Fibroblast of skin of scalp (primary cell): ENCODE results near the gene TMEM217. TPM values are rescaled to one million over a fixed set of nuclear protein-coding genes. Genes with fewer than 3 reads are reported as not detected.
"Not testable (repeated sequence)": the region's sequence is repeated elsewhere in the genome, so short reads cannot be mapped to it uniquely, and the experiment has no call there.

ENCODE experiments used
- DNase-seq: peaks from one replicate; pipeline ENCODE4 v3.0.0-alpha.2; 2013
- polyA plus RNA-seq, 2 experiments: library from polyadenylated mRNA; unstranded; fragments of 120-200 nt; gene quantifications; one replicate each; pipeline ENCODE4 v1.2.1, GENCODE V29; 2013; ENCODE audit not compliant: insufficient read length in 2 of 2

The TMEM217 gene
- 1.4 TPM for polyA plus RNA-seq (2013, experiment 1 of 2; ENCODE audit: insufficient read length)
- 1.8 TPM for polyA plus RNA-seq (2013, experiment 2 of 2; ENCODE audit: insufficient read length)

GRCh38 chr6:37257634-37258404 is at the start of gene TMEM217, which contains the start of gene TBC1D22B:
Gene TMEM217 (minus strand): TSS chr6:37258144. CDS start chr6:37219030, 39,114 bp downstream.
Gene TBC1D22B (plus strand): TSS chr6:37257772. CDS start chr6:37257918, 146 bp downstream.
- peak; percentile 92 for DNase-seq

- DNase-seq = not testable (repeated sequence)
Observed at GRCh38 chr6:37307484-37307883, 49.5 kb upstream of the TMEM217 start.

GRCh38 chr6:37306624-37307222 is 48.8 kb upstream of the TMEM217 start:
- DNase-seq = no peak

GRCh38 chr6:37305841-37306425 is 48.0 kb upstream of the TMEM217 start:
- no peak for DNase-seq

GRCh38 chr6:37304766-37305165 is 46.8 kb upstream of the TMEM217 start:
- DNase-seq = no peak

GRCh38 chr6:37303891-37304503 is 46.1 kb upstream of the TMEM217 start:
- peak; percentile 57 for DNase-seq

GRCh38 chr6:37303091-37303660 is 45.2 kb upstream of the TMEM217 start:
- no peak for DNase-seq

GRCh38 chr6:37302086-37302686 is 44.2 kb upstream of the TMEM217 start:
- DNase-seq = no peak

- DNase-seq = no peak
Observed at GRCh38 chr6:37299990-37300389, 42.0 kb upstream of the TMEM217 start.

- DNase-seq = no peak
Observed at GRCh38 chr6:37298958-37299357, 41.0 kb upstream of the TMEM217 start.

GRCh38 chr6:37297637-37298036 is 39.7 kb upstream of the TMEM217 start:
- DNase-seq = not testable (repeated sequence)

- no peak for DNase-seq
Observed at GRCh38 chr6:37293426-37293825, 35.5 kb upstream of the TMEM217 start.

- DNase-seq = no peak
Observed at GRCh38 chr6:37289931-37290330, 32.0 kb upstream of the TMEM217 start.

GRCh38 chr6:37288247-37288646 is 30.3 kb upstream of the TMEM217 start:
- DNase-seq = no peak

GRCh38 chr6:37287519-37288157 is 29.7 kb upstream of the TMEM217 start:
- DNase-seq = no peak

GRCh38 chr6:37285861-37286311 is 27.9 kb upstream of the TMEM217 start:
- DNase-seq = no peak

GRCh38 chr6:37284781-37285180 is 26.8 kb upstream of the TMEM217 start:
- no peak for DNase-seq

GRCh38 chr6:37283671-37284151 is 25.8 kb upstream of the TMEM217 start:
- DNase-seq = no peak

GRCh38 chr6:37283268-37283667 is 25.3 kb upstream of the TMEM217 start:
- peak; percentile 16 for DNase-seq

- no peak for DNase-seq
Observed at GRCh38 chr6:37282371-37282770, 24.4 kb upstream of the TMEM217 start.

GRCh38 chr6:37280162-37280887 is 22.4 kb upstream of the TMEM217 start:
- no peak for DNase-seq
